WTC11 (cell line): Measurements from ENCODE around the gene DFFB. TPM values are rescaled to one million over a fixed set of nuclear protein-coding genes. Genes with fewer than 3 reads are reported as not detected.

Experiments
- ATAC-seq: fragments of 200-7000 bp; cut with Tn5 transposase; 2 replicates; pipeline ENCODE4 v1.10.0; 2021; ENCODE audit warnings: mild to moderate bottlenecking, moderate library complexity
- CTCF ChIA-PET: fragments of 300-600 bp; sonication (Branson Sonifier 250); formaldehyde crosslinking; loops from one replicate; lab custom pipeline; 2021; ENCODE audit warnings: antibody characterized with exemption; lab: Charles Lee
- POLR2A ChIA-PET: fragments of 350-600 bp; sonication (Branson Sonifier 250); formaldehyde crosslinking; loops from one replicate; lab custom pipeline; 2021; ENCODE audit warnings: antibody characterized with exemption; lab: Charles Lee
- DNase-seq: peaks from one replicate; pipeline ENCODE4 v3.0.0; 2021; ENCODE audit warnings: low spot score
- H3K27ac Mint-ChIP-seq: 2 replicates; pipeline ENCODE4 v1.8.0; 2021; ENCODE audit warnings: mixed read lengths
- H3K27me3 Mint-ChIP-seq: 2 replicates; pipeline ENCODE4 v1.8.0; 2021; ENCODE audit warnings: low read depth, mild to moderate bottlenecking, moderate library complexity, mixed read lengths
- H3K36me3 Mint-ChIP-seq: 2 replicates; pipeline ENCODE4 v1.8.0; 2021; ENCODE audit warnings: mixed read lengths
- H3K4me1 Mint-ChIP-seq: 2 replicates; pipeline ENCODE4 v1.8.0; 2022; ENCODE audit warnings: mixed read lengths
- H3K4me3 Mint-ChIP-seq: 2 replicates; pipeline ENCODE4 v1.8.0; 2021; ENCODE audit warnings: mild to moderate bottlenecking, moderate library complexity, mixed read lengths
- H3K9me3 Mint-ChIP-seq: 2 replicates; pipeline ENCODE4 v1.8.0; 2021; ENCODE audit warnings: mixed read lengths
- AR ChIP-seq: fragments of 250-450 bp; sonication (Bioruptor Pico); IDR thresholded peaks from 2 replicates; pipeline ENCODE4 v1.9.0; 2021; ENCODE audit warnings: mild to moderate bottlenecking
- E2F1 ChIP-seq: sonication (generic); formaldehyde crosslinking; IDR thresholded peaks from 2 replicates; pipeline ENCODE4 v1.8.0; 2022; ENCODE audit warnings: mild to moderate bottlenecking, missing genetic modification reagents
- ELF4 ChIP-seq: sonication (generic); formaldehyde crosslinking; IDR thresholded peaks from 2 replicates; pipeline ENCODE4 v1.8.1; 2022; ENCODE audit warnings: low read depth, mild to moderate bottlenecking, moderate library complexity, missing genetic modification reagents
- ESRRA ChIP-seq: sonication (generic); formaldehyde crosslinking; IDR thresholded peaks from 2 replicates; pipeline ENCODE4 v1.8.1; 2022; ENCODE audit warnings: mild to moderate bottlenecking, missing genetic modification reagents, borderline replicate concordance
- ETV6 ChIP-seq: sonication (generic); formaldehyde crosslinking; IDR thresholded peaks from 2 replicates; pipeline ENCODE4 v1.8.1; 2022; ENCODE audit warnings: mild to moderate bottlenecking, missing genetic modification reagents
- JAZF1 ChIP-seq: fragments of 250-450 bp; sonication (Bioruptor Pico); IDR thresholded peaks from 2 replicates; pipeline ENCODE4 v1.9.0; 2021; ENCODE audit warnings: moderate library complexity, mild to moderate bottlenecking, inconsistent platforms
- MAX ChIP-seq: sonication (generic); formaldehyde crosslinking; IDR thresholded peaks from 2 replicates; pipeline ENCODE4 v1.8.0; 2022; ENCODE audit warnings: mild to moderate bottlenecking, missing genetic modification reagents
- TEAD4 ChIP-seq: sonication (generic); formaldehyde crosslinking; IDR thresholded peaks from 2 replicates; pipeline ENCODE4 v1.8.0; 2022; ENCODE audit warnings: mild to moderate bottlenecking, missing genetic modification reagents
- ZNF317 ChIP-seq: sonication (generic); formaldehyde crosslinking; IDR thresholded peaks from 2 replicates; pipeline ENCODE4 v1.8.1; 2023; ENCODE audit warnings: low read depth, mild to moderate bottlenecking, moderate library complexity, missing genetic modification reagents, borderline replicate concordance
- total RNA-seq: library from RNA; stranded (reverse); gene quantifications from 3 replicates; pipeline ENCODE4 v1.2.3, GENCODE V29; 2021

The DFFB gene
- total RNA-seq, 1 experiment from 2014 or later = 9.2 TPM

GRCh38 chr1:3898475-3898735, 41.1 kb downstream of the DFFB start:
- no peak for ATAC-seq
- H3K4me1 Mint-ChIP-seq = peaks cover 13% of the 10 kb centered on the region
- H3K36me3 Mint-ChIP-seq = peaks cover 16% of the 10 kb centered on the region
- CTCF ChIA-PET = no interaction called here
- H3K27me3 Mint-ChIP-seq = no peaks in the 10 kb centered on the region
- DNase-seq = no peak
- H3K27ac Mint-ChIP-seq = no peak overlapping the region
- H3K9me3 Mint-ChIP-seq = peaks cover 16% of the 10 kb centered on the region
- TF ChIP-seq JAZF1 (CRISPR knock-in tag) (no peak), ESRRA (CRISPR knock-in tag) (no peak), ELF4 (CRISPR knock-in tag) (no peak), AR (CRISPR knock-in tag) (no peak), E2F1 (no peak)
- POLR2A ChIA-PET = interaction anchor here (2.0 kb wide), 1 partner anchor 105 kb away, joined by 7 read pairs; no protein-coding TSS in a partner anchor
- peak overlapping the region; percentile 92 for H3K4me3 Mint-ChIP-seq

- Mint-ChIP-seq H3K27me3 (no peaks in the 10 kb centered on the region), H3K4me1 (peaks cover 19% of the 10 kb centered on the region), H3K4me3 (peak overlapping the region; percentile 92), H3K27ac (peak overlapping the region; percentile 98), H3K36me3 (peaks cover 16% of the 10 kb centered on the region), H3K9me3 (peaks cover 16% of the 10 kb centered on the region)
- peak; percentile 1; the same call in 1 of the 2 replicates for ATAC-seq
- no peak for TF ChIP-seq ZNF317 (CRISPR knock-in tag)
- TF ChIP-seq MAX = 0 out of 2 replicates have a peak, but pooled peaks have one; percentile 8
- POLR2A ChIA-PET = interaction anchor here (0.6 to 2.0 kb wide), 4 partner anchors 42 to 1283 kb away, joined by 3 to 10 read pairs (median 5); partner anchors contain the start of genes CEP104 and DFFB
- CTCF ChIA-PET = interaction anchor here (0.8 to 1.6 kb wide), 11 partner anchors 8 to 1948 kb away, joined by 3 to 19 read pairs (median 8); partner anchors contain the start of genes CEP104, DFFB and LRRC47
- no peak for DNase-seq
These were observed 41.9 kb downstream of the DFFB start for GRCh38 chr1:3898994-3899753.

- Mint-ChIP-seq H3K27me3 (no peaks in the 10 kb centered on the region), H3K27ac (peak overlapping the region; percentile 98), H3K4me1 (peaks cover 23% of the 10 kb centered on the region), H3K4me3 (peak overlapping the region; percentile 92), H3K9me3 (peaks cover 16% of the 10 kb centered on the region), H3K36me3 (peaks cover 16% of the 10 kb centered on the region)
- DNase-seq (peak; percentile 57), ATAC-seq (no peak)
- TF ChIP-seq ETV6 (CRISPR knock-in tag) (0 out of 2 replicates have a peak, but pooled peaks have one; percentile 33), E2F1 (0 out of 2 replicates have a peak, but pooled peaks have one; percentile 59), TEAD4 (CRISPR knock-in tag) (no peak)
- POLR2A ChIA-PET = interaction anchor here (0.6 to 2.0 kb wide), 4 partner anchors 42 to 1284 kb away, joined by 3 to 10 read pairs (median 5); partner anchors contain the start of genes CEP104 and DFFB
- CTCF ChIA-PET = interaction anchor here (0.8 to 1.6 kb wide), 11 partner anchors 9 to 1947 kb away, joined by 3 to 19 read pairs (median 8); partner anchors contain the start of genes CEP104, DFFB and LRRC47
These were observed 42.5 kb downstream of the DFFB start for GRCh38 chr1:3899754-3900149.
